SK-N-SH (cell line): Measurements from ENCODE around the gene AGBL4. TPM values are rescaled to one million over a fixed set of nuclear protein-coding genes. Genes with fewer than 3 reads are reported as not detected.

Experiments used
- CTCF ChIA-PET: fragments of 300-600, 350-600 bp; formaldehyde crosslinking; extraction: SDS; loops from one replicate; lab custom pipeline; 2021; lab: Yijun Ruan, JAX
- POLR2A ChIA-PET: fragments of 350-600 bp; sonication (Branson Sonifier 250); formaldehyde crosslinking; extraction: SDS; loops from one replicate; lab custom pipeline; 2020; ENCODE audit warnings: antibody characterized with exemption, inconsistent platforms; lab: Yijun Ruan, JAX
- DNase-seq: peaks from one replicate; pipeline ENCODE4 v3.0.0; 2012
- H2AFZ ChIP-seq: fragments of 200-600 bp; sonication (generic); 2 replicates; pipeline ENCODE4 v1.8.1; 2016; ENCODE audit warnings: antibody characterized with exemption, mild to moderate bottlenecking, low read depth
- H3F3A ChIP-seq: fragments of 200-600 bp; sonication (generic); replicated peaks from 2 replicates; pipeline ENCODE3; 2016; ENCODE audit warnings: antibody characterized with exemption, mild to moderate bottlenecking; ENCODE audit not compliant: insufficient read depth
- H3K27ac ChIP-seq, 2 experiments: fragments of 200-500 bp in 1 of 2; fragments of 200-600 bp in 1 of 2; sonication (Bioruptor generic) in 1 of 2; sonication (generic), shearing (Covaris generic) in 1 of 2; 2 replicates each; pipeline versions ENCODE4 v1.5.1 to v1.6.1; 2014 to 2016; ENCODE audit warnings: low read depth in 2 of 2, inconsistent platforms in 1 of 2, low read length in 1 of 2, mild to moderate bottlenecking in 1 of 2, mixed read lengths in 1 of 2
- H3K27me3 ChIP-seq: fragments of 200-600 bp; sonication (generic), shearing (Covaris generic); 2 replicates; pipeline ENCODE4 v1.6.1; 2016; ENCODE audit warnings: mixed run types; ENCODE audit not compliant: insufficient read depth
- H3K36me3 ChIP-seq, 2 experiments: fragments of 200-500 bp in 1 of 2; fragments of 200-600 bp in 1 of 2; sonication (Bioruptor generic) in 1 of 2; sonication (generic) in 1 of 2; replicated peaks in 1 of 2; 2 replicates each; pipeline versions ENCODE3 to v1.5.1; 2014 to 2016; ENCODE audit warnings: low read length in 1 of 2, mild to moderate bottlenecking in 1 of 2; ENCODE audit not compliant: insufficient read depth in 2 of 2, control insufficient read depth in 1 of 2
- H3K4me1 ChIP-seq, 2 experiments: fragments of 200-500 bp in 1 of 2; fragments of 200-600 bp in 1 of 2; sonication (Bioruptor generic) in 1 of 2; sonication (generic), shearing (Covaris generic) in 1 of 2; 2 replicates each; pipeline versions ENCODE4 v1.5.1 to v1.6.1; 2014 to 2016; ENCODE audit warnings: low read depth in 1 of 2, low read length in 1 of 2, mixed run types in 1 of 2; ENCODE audit not compliant: insufficient read depth in 2 of 2, control insufficient read depth in 1 of 2
- H3K4me2 ChIP-seq: fragments of 200-600 bp; sonication (generic), shearing (Covaris generic); 2 replicates; pipeline ENCODE4 v1.6.1; 2017; ENCODE audit warnings: mixed run types
- H3K4me3 ChIP-seq, 2 experiments: fragments of 200-500 bp in 1 of 2; fragments of 200-600 bp in 1 of 2; sonication (Bioruptor generic) in 1 of 2; sonication (generic), shearing (Covaris generic) in 1 of 2; 2 replicates each; pipeline versions ENCODE4 v1.5.1 to v1.8.1; 2014 to 2016; ENCODE audit warnings: low read depth in 2 of 2, inconsistent platforms in 1 of 2, low read length in 1 of 2, mild to moderate bottlenecking in 1 of 2, mixed read lengths in 1 of 2, moderate library complexity in 1 of 2
- H3K79me2 ChIP-seq: fragments of 200-600 bp; sonication (generic); 2 replicates; pipeline ENCODE4 v1.8.1; 2017; ENCODE audit warnings: mild to moderate bottlenecking; ENCODE audit not compliant: insufficient read depth
- H3K9ac ChIP-seq: fragments of 200-600 bp; sonication (generic); 2 replicates; pipeline ENCODE4 v1.6.1; 2017; ENCODE audit warnings: mixed run types
- H3K9me2 ChIP-seq: fragments of 200-600 bp; sonication (generic); 2 replicates; pipeline ENCODE4 v1.6.1; 2017; ENCODE audit warnings: mixed run types
- H3K9me3 ChIP-seq: fragments of 200-600 bp; sonication (generic); 2 replicates; pipeline ENCODE4 v1.6.1; 2017; ENCODE audit warnings: mixed run types, mild to moderate bottlenecking, moderate library complexity
- H4K20me1 ChIP-seq: fragments of 200-600 bp; sonication (generic); 2 replicates; pipeline ENCODE4 v1.6.1; 2017; ENCODE audit warnings: mild to moderate bottlenecking, mixed run types; ENCODE audit not compliant: insufficient read depth
- CHD2 ChIP-seq: fragments of 150-350 bp; IDR thresholded peaks from 2 replicates; pipeline ENCODE4 v1.6.1; 2018; ENCODE audit warnings: low read length; ENCODE audit not compliant: partially characterized antibody
- ELF1 ChIP-seq: IDR thresholded peaks from 2 replicates; pipeline ENCODE4 v1.4.0; 2012
- EP300 ChIP-seq, 2 experiments: IDR thresholded peaks; 2 replicates each; pipeline versions ENCODE4 v1.4.0 to v1.6.1; 2012; ENCODE audit warnings: borderline replicate concordance in 1 of 2, low read depth in 1 of 2, low read length in 1 of 2
- FOSL2 ChIP-seq: IDR thresholded peaks from 2 replicates; pipeline ENCODE4 v1.4.0; 2012; ENCODE audit warnings: low read depth, mild to moderate bottlenecking, moderate library complexity, borderline replicate concordance
- FOXM1 ChIP-seq: IDR thresholded peaks from 2 replicates; pipeline ENCODE4 v1.4.0; 2012; ENCODE audit warnings: low read depth, mild to moderate bottlenecking
- GABPA ChIP-seq: IDR thresholded peaks from 2 replicates; pipeline ENCODE4 v1.4.0; 2012; ENCODE audit warnings: low read depth, mild to moderate bottlenecking
- GATA2 ChIP-seq: sonication (generic); formaldehyde crosslinking; IDR thresholded peaks from 2 replicates; pipeline ENCODE4 v1.5.0; 2020; ENCODE audit warnings: mild to moderate bottlenecking, missing genetic modification reagents
- IRF3 ChIP-seq: fragments of 150-350 bp; IDR thresholded peaks from 2 replicates; pipeline ENCODE4 v1.6.1; 2016; ENCODE audit warnings: mild to moderate bottlenecking, low read depth, low read length
- JUND ChIP-seq: IDR thresholded peaks from 2 replicates; pipeline ENCODE4 v1.4.0; 2012
- MAX ChIP-seq: IDR thresholded peaks from 2 replicates; pipeline ENCODE4 v1.4.0; 2012; ENCODE audit warnings: low read depth
- MEF2A ChIP-seq: IDR thresholded peaks from 2 replicates; pipeline ENCODE4 v1.4.0; 2012; ENCODE audit warnings: low read depth, borderline replicate concordance
- NFIC ChIP-seq: IDR thresholded peaks from 2 replicates; pipeline ENCODE4 v1.4.0; 2012; ENCODE audit warnings: borderline replicate concordance
- NRF1 ChIP-seq: IDR thresholded peaks from 2 replicates; pipeline ENCODE4 v1.6.1; 2012; ENCODE audit warnings: low read depth, mild to moderate bottlenecking, low read length
- POLR2AphosphoS5 ChIP-seq: IDR thresholded peaks from 2 replicates; pipeline ENCODE4 v1.6.1; 2012; ENCODE audit warnings: low read depth, low read length
- RAD21 ChIP-seq: IDR thresholded peaks from 2 replicates; pipeline ENCODE4 v1.6.1; 2012; ENCODE audit warnings: mild to moderate bottlenecking, low read length
- RCOR1 ChIP-seq: fragments of 150-350 bp; IDR thresholded peaks from 2 replicates; pipeline ENCODE4 v1.6.1; 2017; ENCODE audit warnings: antibody characterized with exemption, low read length
- RXRA ChIP-seq: IDR thresholded peaks from 2 replicates; pipeline ENCODE4 v1.4.0; 2012; ENCODE audit warnings: low read depth, mild to moderate bottlenecking, borderline replicate concordance
- SIN3A ChIP-seq: IDR thresholded peaks from 2 replicates; pipeline ENCODE4 v1.6.1; 2012; ENCODE audit warnings: low read depth, mild to moderate bottlenecking, low read length, moderate library complexity, borderline replicate concordance
- SMC3 ChIP-seq: IDR thresholded peaks from 2 replicates; pipeline ENCODE4 v1.6.1; 2012; ENCODE audit warnings: low read depth, low read length, improper control_type of control experiment
- TAF1 ChIP-seq: IDR thresholded peaks from 2 replicates; pipeline ENCODE4 v1.6.1; 2012; ENCODE audit warnings: low read depth, mild to moderate bottlenecking, low read length, moderate library complexity, borderline replicate concordance
- TCF12 ChIP-seq: IDR thresholded peaks from 2 replicates; pipeline ENCODE4 v1.4.0; 2012
- TEAD4 ChIP-seq: IDR thresholded peaks from 2 replicates; pipeline ENCODE4 v1.4.0; 2012; ENCODE audit warnings: mild to moderate bottlenecking, borderline replicate concordance; ENCODE audit not compliant: insufficient read depth
- USF1 ChIP-seq: IDR thresholded peaks from 2 replicates; pipeline ENCODE4 v1.4.0; 2012; ENCODE audit warnings: low read depth, borderline replicate concordance
- YY1 ChIP-seq: IDR thresholded peaks from 2 replicates; pipeline ENCODE4 v1.4.0; 2012; ENCODE audit warnings: low read depth, mild to moderate bottlenecking
- ZBTB33 ChIP-seq: IDR thresholded peaks from 2 replicates; pipeline ENCODE4 v1.4.0; 2012; ENCODE audit warnings: low read depth, borderline replicate concordance
- WGBS: methylation state at CpG from one replicate; pipeline ENCODE4 v1.1.6; 2017; ENCODE audit warnings: low lambda C conversion rate; 5-methylcytosine and 5-hydroxymethylcytosine counted together
- polyA plus RNA-seq, 3 experiments: library from polyadenylated mRNA; depleted of rRNA; stranded (reverse); fragments of >200 nt; gene quantifications; 2 replicates each; pipeline ENCODE4 v1.2.3, GENCODE V29; 2012
- TF ChIP-seq, protein P1 (sequence below): IDR thresholded peaks from 2 replicates; pipeline ENCODE4; 2012
- TF ChIP-seq, protein P2 (sequence below): fragments of 150-350 bp; IDR thresholded peaks from 2 replicates; pipeline ENCODE4 v1.6.1; 2017; ENCODE audit warnings: antibody characterized with exemption, low read length, low read depth, borderline replicate concordance

Gene AGBL4
- polyA plus RNA-seq, 1 of the 3 experiments (the other 2 are of a cell fraction): 0.07 TPM

GRCh38 chr1:48878191-48878940 is 1145.4 kb downstream of the AGBL4 start:
- peak overlapping the region; percentile 10 to 35; a peak in 2 of 4 replicates for H3K4me3 ChIP-seq
- H3K4me1 ChIP-seq: peaks cover 24 to 34% of the 10 kb centered on the region in 2 experiments; a peak in 3 of 4 replicates
- no peaks in the 10 kb centered on the region for H4K20me1 ChIP-seq
- H3K9ac ChIP-seq: peak overlapping the region; percentile 39; the same call in 1 of the 2 replicates
- POLR2A ChIA-PET: interaction anchor here (1.2 to 1.3 kb wide), 2 partner anchors 10 to 170 kb away, joined by 3 to 4 read pairs; no protein-coding TSS in a partner anchor
- H3K27me3 ChIP-seq: no peaks in the 10 kb centered on the region
- H3K27ac ChIP-seq: peak overlapping the region; percentile 88 to 89
- 3% methylated on average over 6 of the region's 6 CpGs for WGBS
- no peaks in the 10 kb centered on the region for H3K36me3 ChIP-seq
- H3K9me3 ChIP-seq: no peaks in the 10 kb centered on the region
- no peaks in the 10 kb centered on the region for H3K9me2 ChIP-seq
- H3F3A ChIP-seq: peaks cover 12% of the 10 kb centered on the region
- CTCF ChIA-PET: interaction anchor here (1.0 to 3.0 kb wide), 6 partner anchors 9 to 1455 kb away, joined by 3 to 16 read pairs (median 8); no protein-coding TSS in a partner anchor
- H2AFZ ChIP-seq: peak overlapping the region; percentile 44
- no peaks in the 10 kb centered on the region for H3K79me2 ChIP-seq
- peak overlapping the region; percentile 61; the same call in 1 of the 2 replicates for H3K4me2 ChIP-seq
- peak; percentile 30 for DNase-seq
- TF ChIP-seq MAX (0 out of 2 replicates have a peak, but pooled peaks have one; percentile 35), ELF1 (no peak; the same call in 1 of the 2 replicates), TEAD4 (peak; percentile 69; the same call in 1 of the 2 replicates), TCF12 (peak; percentile 92), NFIC (peak; percentile 97), JUND (peak; percentile 97), GABPA (no peak), FOSL2 (peak; percentile 96), IRF3 (no peak), RCOR1 (no peak), POLR2AphosphoS5 (peak; percentile 81; the same call in 1 of the 2 replicates), EP300 (IDR thresholded peaks at IDR 0.05; ENCODE audit: borderline replicate concordance in 1 of 2, low read depth in 1 of 2, low read length in 1 of 2) (peak; percentile 56 to 92), RXRA (peak; percentile 71; the same call in 1 of the 2 replicates), YY1 (peak; percentile 26; the same call in 1 of the 2 replicates), MEF2A (0 out of 2 replicates have a peak, but pooled peaks have one; percentile 3), TAF1 (no peak; the same call in 1 of the 2 replicates), NRF1 (no peak), FOXM1 (0 out of 2 replicates have a peak, but pooled peaks have one; percentile 50), USF1 (no peak), SIN3A (0 out of 2 replicates have a peak, but pooled peaks have one; percentile 29), SMC3 (no peak), CHD2 (peak; percentile 40), RAD21 (peak; percentile 6; the same call in 1 of the 2 replicates), GATA2 (CRISPR knock-in tag) (peak; percentile 82), ZBTB33 (0 out of 2 replicates have a peak, but pooled peaks have one; percentile 64)
- TF ChIP-seq, protein P1, sequence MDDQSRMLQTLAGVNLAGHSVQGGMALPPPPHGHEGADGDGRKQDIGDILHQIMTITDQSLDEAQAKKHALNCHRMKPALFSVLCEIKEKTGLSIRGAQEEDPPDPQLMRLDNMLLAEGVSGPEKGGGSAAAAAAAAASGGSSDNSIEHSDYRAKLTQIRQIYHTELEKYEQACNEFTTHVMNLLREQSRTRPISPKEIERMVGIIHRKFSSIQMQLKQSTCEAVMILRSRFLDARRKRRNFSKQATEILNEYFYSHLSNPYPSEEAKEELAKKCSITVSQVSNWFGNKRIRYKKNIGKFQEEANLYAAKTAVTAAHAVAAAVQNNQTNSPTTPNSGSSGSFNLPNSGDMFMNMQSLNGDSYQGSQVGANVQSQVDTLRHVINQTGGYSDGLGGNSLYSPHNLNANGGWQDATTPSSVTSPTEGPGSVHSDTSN: peak; percentile 91
- TF ChIP-seq, protein P2, sequence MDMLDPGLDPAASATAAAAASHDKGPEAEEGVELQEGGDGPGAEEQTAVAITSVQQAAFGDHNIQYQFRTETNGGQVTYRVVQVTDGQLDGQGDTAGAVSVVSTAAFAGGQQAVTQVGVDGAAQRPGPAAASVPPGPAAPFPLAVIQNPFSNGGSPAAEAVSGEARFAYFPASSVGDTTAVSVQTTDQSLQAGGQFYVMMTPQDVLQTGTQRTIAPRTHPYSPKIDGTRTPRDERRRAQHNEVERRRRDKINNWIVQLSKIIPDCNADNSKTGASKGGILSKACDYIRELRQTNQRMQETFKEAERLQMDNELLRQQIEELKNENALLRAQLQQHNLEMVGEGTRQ: no peak
